ENCODE results near the gene VPS25.
"Not testable (repeated sequence)": the region's sequence is repeated elsewhere in the genome, so short reads cannot be mapped to it uniquely, and the experiment has no call there.

VPS25 gene

DNA sequence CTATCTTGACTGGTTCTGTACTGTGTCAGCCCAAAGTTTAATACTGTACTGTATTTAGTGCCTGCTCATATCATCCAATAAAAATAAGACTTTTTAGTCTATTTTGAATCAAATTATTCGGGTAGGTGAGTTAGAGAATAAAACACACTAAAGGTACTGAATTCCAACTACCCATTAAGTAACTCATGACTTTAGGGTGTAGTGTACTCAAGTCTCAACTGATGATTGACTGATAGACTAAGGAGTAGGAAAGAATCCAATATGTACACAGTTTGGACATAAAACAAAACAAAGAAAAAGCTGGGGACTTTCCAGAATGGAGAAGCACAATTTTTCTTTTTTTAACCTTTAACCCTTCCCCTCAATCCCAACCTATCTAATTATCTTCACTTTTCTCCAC lies 32.5 kb upstream of the VPS25 start:
- no peaks in the 10 kb centered on the region for H3K9me2 ChIP-seq (replicated peaks; ENCODE audit: control insufficient read depth, low read length)
- H3K79me2 ChIP-seq (ENCODE audit: control insufficient read depth, low read length): peaks cover 55% of the 10 kb centered on the region
- no peak for TF ChIP-seq CTCF (IDR thresholded peaks at IDR 0.05; ENCODE audit: low read depth, low read length, poor library complexity, severe bottlenecking)
- no peak for TF ChIP-seq EZH2phosphoT487 (IDR thresholded peaks at IDR 0.05; ENCODE audit: borderline replicate concordance, low read length)

GRCh38 chr17:42742916-42743315 lies 30.3 kb upstream of the VPS25 start:
- H3K9me2 ChIP-seq (replicated peaks; ENCODE audit: control insufficient read depth, low read length); H3K9me3 ChIP-seq (ENCODE audit: control insufficient read depth, insufficient read depth, low read length); H4K20me1 ChIP-seq (ENCODE audit: control insufficient read depth, insufficient read depth, low read depth, low read length); H3K27ac ChIP-seq (ENCODE audit: low read depth, low read length); H3F3A ChIP-seq (ENCODE audit: control insufficient read depth, insufficient read depth); H3K36me3 ChIP-seq (ENCODE audit: control insufficient read depth, low read length); H3K4me3 ChIP-seq (ENCODE audit: low read length): not testable (repeated sequence)
- H3K4me2 ChIP-seq (ENCODE audit: low read length): peak overlapping the region; percentile 94
- H3K4me1 ChIP-seq (ENCODE audit: control insufficient read depth, low read length): peaks cover 28% of the 10 kb centered on the region
- peaks cover 45% of the 10 kb centered on the region for H3K79me2 ChIP-seq (ENCODE audit: control insufficient read depth, low read length)
- peaks cover 14% of the 10 kb centered on the region for H3K27me3 ChIP-seq (ENCODE audit: control insufficient read depth, low read length)

More for the DNA sequence above, 32.5 kb upstream of the VPS25 start:
- Histone ChIP-seq H3K9me3 (ENCODE audit: control insufficient read depth, insufficient read depth, low read length) (peaks cover 4% of the 10 kb centered on the region), H3K4me1 (ENCODE audit: control insufficient read depth, low read length) (peaks cover 32% of the 10 kb centered on the region), H3K4me2 (ENCODE audit: low read length) (no peak overlapping the region), H3F3A (ENCODE audit: control insufficient read depth, insufficient read depth) (no peaks in the 10 kb centered on the region), H4K20me1 (ENCODE audit: control insufficient read depth, insufficient read depth, low read depth, low read length) (no peaks in the 10 kb centered on the region), H3K27me3 (ENCODE audit: control insufficient read depth, low read length) (peaks cover 4% of the 10 kb centered on the region; the same call in 1 of the 2 replicates), H3K36me3 (ENCODE audit: control insufficient read depth, low read length) (peaks cover 4% of the 10 kb centered on the region), H3K27ac (ENCODE audit: low read depth, low read length) (no peak overlapping the region), H3K4me3 (ENCODE audit: low read length) (no peak overlapping the region)

DNA sequence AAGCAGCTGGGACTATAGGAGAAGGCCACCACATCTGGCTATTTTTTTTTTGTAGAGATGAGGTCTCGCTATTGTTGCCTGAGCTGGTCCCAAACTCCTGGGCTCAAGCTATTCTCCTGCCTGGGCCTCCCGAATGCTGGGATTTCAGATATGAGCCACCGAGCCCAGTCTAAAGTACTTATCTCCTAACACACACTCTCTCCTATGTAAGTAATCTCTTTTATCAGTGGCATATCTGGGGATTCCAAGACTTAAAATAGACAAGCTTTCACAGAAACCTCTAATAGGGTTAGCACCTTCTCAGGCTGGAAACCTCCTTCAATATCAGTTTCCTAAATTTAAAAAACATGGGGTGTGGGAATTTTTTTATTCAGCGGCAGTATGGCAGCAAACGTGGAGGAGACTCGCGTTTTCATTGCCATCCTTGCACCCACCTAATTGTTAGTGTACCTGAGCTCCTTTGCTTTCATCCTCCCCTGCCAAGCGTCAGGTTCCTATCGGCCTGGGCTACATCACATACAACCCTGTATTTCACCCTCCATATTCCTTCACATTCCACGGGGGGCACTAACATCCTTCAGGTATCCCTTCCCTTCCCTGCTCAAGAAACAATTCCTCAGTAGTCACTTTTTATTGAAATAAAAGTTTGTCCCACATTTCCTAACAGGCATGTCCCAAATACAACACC lies 29.5 kb upstream of the VPS25 start:
- Histone ChIP-seq H4K20me1 (ENCODE audit: control insufficient read depth, insufficient read depth, low read depth, low read length) (no peaks in the 10 kb centered on the region), H3K27me3 (ENCODE audit: control insufficient read depth, low read length) (peaks cover 14% of the 10 kb centered on the region), H3K4me3 (ENCODE audit: low read length) (peak overlapping the region; percentile 83), H3K9me2 (replicated peaks; ENCODE audit: control insufficient read depth, low read length) (no peaks in the 10 kb centered on the region), H3K4me1 (ENCODE audit: control insufficient read depth, low read length) (peaks cover 28% of the 10 kb centered on the region), H3K4me2 (ENCODE audit: low read length) (peak overlapping the region; percentile 94), H3K27ac (ENCODE audit: low read depth, low read length) (peak overlapping the region; percentile 60), H3K79me2 (ENCODE audit: control insufficient read depth, low read length) (peaks cover 45% of the 10 kb centered on the region), H3K9me3 (ENCODE audit: control insufficient read depth, insufficient read depth, low read length) (peaks cover 4% of the 10 kb centered on the region), H3K36me3 (ENCODE audit: control insufficient read depth, low read length) (peaks cover 4% of the 10 kb centered on the region), H3F3A (ENCODE audit: control insufficient read depth, insufficient read depth) (no peaks in the 10 kb centered on the region)
- no peak for TF ChIP-seq CTCF (IDR thresholded peaks at IDR 0.05; ENCODE audit: low read depth, low read length, poor library complexity, severe bottlenecking)
- no peak for TF ChIP-seq EZH2phosphoT487 (IDR thresholded peaks at IDR 0.05; ENCODE audit: borderline replicate concordance, low read length)

DNA sequence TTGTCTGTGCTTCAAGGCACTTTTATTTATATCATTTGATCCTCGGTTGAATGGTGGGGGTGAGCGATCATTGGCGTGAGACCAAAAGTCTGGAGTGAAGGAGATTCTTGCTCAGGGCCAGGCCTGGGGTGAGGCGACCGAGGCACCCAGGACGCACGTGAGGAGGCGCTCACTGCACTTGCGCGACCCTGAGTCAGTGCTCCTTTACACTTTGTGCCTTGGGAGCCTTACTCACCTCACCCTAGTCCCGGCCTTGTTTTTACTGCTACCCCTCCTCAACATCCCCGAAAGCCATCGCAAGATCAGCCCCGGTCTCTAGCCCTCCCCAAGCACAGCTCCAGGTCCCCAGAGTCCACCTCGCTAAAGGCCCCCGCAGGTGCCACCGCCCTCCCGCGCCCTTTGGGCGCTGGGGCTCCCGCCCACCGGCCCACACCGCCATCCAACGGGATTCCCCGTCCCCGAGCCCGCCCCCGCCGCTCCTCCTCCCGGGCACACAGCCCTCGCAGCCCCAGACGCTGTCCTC lies 28.9 kb upstream of the VPS25 start:
- peaks cover 4% of the 10 kb centered on the region for H3K36me3 ChIP-seq (ENCODE audit: control insufficient read depth, low read length)
- H4K20me1 ChIP-seq (ENCODE audit: control insufficient read depth, insufficient read depth, low read depth, low read length): no peaks in the 10 kb centered on the region
- no peaks in the 10 kb centered on the region for H3F3A ChIP-seq (ENCODE audit: control insufficient read depth, insufficient read depth)
- H3K9me2 ChIP-seq (replicated peaks; ENCODE audit: control insufficient read depth, low read length): no peaks in the 10 kb centered on the region
- H3K27me3 ChIP-seq (ENCODE audit: control insufficient read depth, low read length): peaks cover 18% of the 10 kb centered on the region
- H3K4me3 ChIP-seq (ENCODE audit: low read length): peak overlapping the region; percentile 83
- peak overlapping the region; percentile 94 for H3K4me2 ChIP-seq (ENCODE audit: low read length)
- H3K27ac ChIP-seq (ENCODE audit: low read depth, low read length): peak overlapping the region; percentile 60
- H3K4me1 ChIP-seq (ENCODE audit: control insufficient read depth, low read length): peaks cover 28% of the 10 kb centered on the region
- peaks cover 4% of the 10 kb centered on the region for H3K9me3 ChIP-seq (ENCODE audit: control insufficient read depth, insufficient read depth, low read length)
- TF ChIP-seq CTCF (IDR thresholded peaks at IDR 0.05; ENCODE audit: low read depth, low read length, poor library complexity, severe bottlenecking): peak; percentile 26
- TF ChIP-seq EZH2phosphoT487 (IDR thresholded peaks at IDR 0.05; ENCODE audit: borderline replicate concordance, low read length): no peak
- H3K79me2 ChIP-seq (ENCODE audit: control insufficient read depth, low read length): peaks cover 45% of the 10 kb centered on the region
